ENCODE results near the gene ORAI3. TPM values are rescaled to one million over a fixed set of nuclear protein-coding genes. Genes with fewer than 3 reads are reported as not detected.

The ORAI3 gene
- polyA plus RNA-seq, 1 experiment: 37.1 TPM

- H3K36me3 ChIP-seq (ENCODE audit: control insufficient read depth, insufficient read depth, low read length): peaks cover 29% of the 10 kb centered on the region
- H3K27me3 ChIP-seq (ENCODE audit: control insufficient read depth, insufficient read depth, low read length): no peaks in the 10 kb centered on the region
- H3K4me3 ChIP-seq (ENCODE audit: low read depth, low read length): no peak overlapping the region
- ChIA-PET POLR2A (no interaction called here), CTCF (interaction anchor here (0.7 to 6.6 kb wide), 5 partner anchors 11 to 113 kb away, joined by 3 to 40 read pairs (median 3); no protein-coding TSS in a partner anchor)
- no peak for TF ChIP-seq CTCF (IDR thresholded peaks at IDR 0.05; ENCODE audit: insufficient read depth, low read depth, low read length)
- DNase-seq (ENCODE audit: low read depth): no peak
These were observed 21.7 kb upstream of the ORAI3 start for GRCh38 chr16:30926937-30927788.

GRCh38 chr16:30927789-30928378 lies 21.0 kb upstream of the ORAI3 start:
- peaks cover 31% of the 10 kb centered on the region for H3K36me3 ChIP-seq (ENCODE audit: control insufficient read depth, insufficient read depth, low read length)
- POLR2A ChIA-PET: interaction anchor here (0.7 kb wide), 1 partner anchor 531 kb away, joined by 5 read pairs; the partner anchor contains the start of gene ARMC5
- CTCF ChIA-PET: interaction anchor here (0.7 to 6.6 kb wide), 3 partner anchors 13 to 83 kb away, joined by 3 to 40 read pairs (median 3); no protein-coding TSS in a partner anchor

GRCh38 chr16:30928390-30928789 lies 20.5 kb upstream of the ORAI3 start:
- no peaks in the 10 kb centered on the region for H3K27me3 ChIP-seq (ENCODE audit: control insufficient read depth, insufficient read depth, low read length)
- POLR2A ChIA-PET: interaction anchor here (0.7 kb wide), 1 partner anchor 531 kb away, joined by 5 read pairs; the partner anchor contains the start of gene ARMC5
- CTCF ChIA-PET: interaction anchor here (0.8 to 6.6 kb wide), 2 partner anchors 13 to 84 kb away, joined by 3 to 40 read pairs; no protein-coding TSS in a partner anchor
- H3K4me3 ChIP-seq (ENCODE audit: low read depth, low read length): no peak overlapping the region
- TF ChIP-seq CTCF (IDR thresholded peaks at IDR 0.05; ENCODE audit: insufficient read depth, low read depth, low read length): no peak
- no peak for DNase-seq (ENCODE audit: low read depth)
- H3K36me3 ChIP-seq (ENCODE audit: control insufficient read depth, insufficient read depth, low read length): peaks cover 31% of the 10 kb centered on the region

More at GRCh38 chr16:30927789-30928378, 21.0 kb upstream of the ORAI3 start:
- DNase-seq (ENCODE audit: low read depth): no peak
- no peak for TF ChIP-seq CTCF (IDR thresholded peaks at IDR 0.05; ENCODE audit: insufficient read depth, low read depth, low read length)
- no peaks in the 10 kb centered on the region for H3K27me3 ChIP-seq (ENCODE audit: control insufficient read depth, insufficient read depth, low read length)
- H3K4me3 ChIP-seq (ENCODE audit: low read depth, low read length): no peak overlapping the region

GRCh38 chr16:30929167-30929566 lies 19.7 kb upstream of the ORAI3 start:
- Histone ChIP-seq H3K4me3 (ENCODE audit: low read depth, low read length) (no peak overlapping the region), H3K36me3 (ENCODE audit: control insufficient read depth, insufficient read depth, low read length) (peaks cover 31% of the 10 kb centered on the region), H3K27me3 (ENCODE audit: control insufficient read depth, insufficient read depth, low read length) (no peaks in the 10 kb centered on the region)
- TF ChIP-seq CTCF (IDR thresholded peaks at IDR 0.05; ENCODE audit: insufficient read depth, low read depth, low read length): no peak
- CTCF ChIA-PET: interaction anchor here (1.0 to 6.6 kb wide), 2 partner anchors 12 to 85 kb away, joined by 3 to 40 read pairs; no protein-coding TSS in a partner anchor
- no peak for DNase-seq (ENCODE audit: low read depth)
- POLR2A ChIA-PET: no interaction called here

GRCh38 chr16:30930160-30930571 lies 18.7 kb upstream of the ORAI3 start:
- H3K4me3 ChIP-seq (ENCODE audit: low read depth, low read length): no peak overlapping the region
- H3K36me3 ChIP-seq (ENCODE audit: control insufficient read depth, insufficient read depth, low read length): peaks cover 31% of the 10 kb centered on the region
- DNase-seq (ENCODE audit: low read depth): no peak
- no peaks in the 10 kb centered on the region for H3K27me3 ChIP-seq (ENCODE audit: control insufficient read depth, insufficient read depth, low read length)
- CTCF ChIA-PET: interaction anchor here (6.6 kb wide), 1 partner anchor 11 kb away, joined by 40 read pairs; no protein-coding TSS in a partner anchor
- POLR2A ChIA-PET: no interaction called here
- no peak for TF ChIP-seq CTCF (IDR thresholded peaks at IDR 0.05; ENCODE audit: insufficient read depth, low read depth, low read length)

Data from BJ (cell line).